Body of pancreas (tissue), 4 donors: ENCODE measurements around the gene COL5A1. TPM values are rescaled to one million over a fixed set of nuclear protein-coding genes. Genes with fewer than 3 reads are reported as not detected.

Experiments used
- ATAC-seq: fragments of 150-250 bp; one replicate; pipeline ENCODE4 v1.9.1; 2016
- DNase-seq, 4 donors: peaks; one replicate each; pipeline ENCODE4 v3.0.0-alpha.2; 2019
- H3K27ac ChIP-seq, 4 donors: fragments of 200-600 bp; sonication (generic); 1 replicate in 3 of 4; 2 replicates in 1 of 4; pipeline versions ENCODE4 v1.5.1 to v1.6.1; 2016 to 2019; ENCODE audit warnings: mild to moderate bottlenecking in 1 of 4, mixed read lengths in 1 of 4, moderate library complexity in 1 of 4
- H3K27me3 ChIP-seq, 2 donors: fragments of 200-600 bp; sonication (generic); one replicate each; pipeline ENCODE4 v1.6.0; 2016; ENCODE audit warnings: mild to moderate bottlenecking in 1 of 2
- H3K36me3 ChIP-seq, 2 donors: fragments of 200-600 bp; sonication (generic); replicated peaks in 1 of 2; 2 replicates each; pipeline ENCODE4 v1.5.1; 2016; ENCODE audit warnings: low read depth in 2 of 2; ENCODE audit not compliant: insufficient read depth in 1 of 2
- H3K4me1 ChIP-seq: fragments of 200-600 bp; sonication (generic); one replicate; pipeline ENCODE4 v1.6.0; 2016
- H3K4me3 ChIP-seq, 2 donors: fragments of 200-600 bp; sonication (generic); 1 replicate in 1 of 2; 2 replicates in 1 of 2; pipeline ENCODE4 v1.5.1; 2016 to 2019
- H3K9me3 ChIP-seq, 3 donors: fragments of 200-600 bp; sonication (generic); 1 replicate in 2 of 3; 2 replicates in 1 of 3; pipeline ENCODE4 v1.5.1; 2016
- CTCF ChIP-seq, 7 experiments: fragments of 450-650 bp in 4 of 7; fragments of 200-600 bp in 3 of 7; sonication (generic) in 3 of 7; IDR thresholded peaks; one replicate each; pipeline ENCODE4 v1.5.1; 2016 to 2019; ENCODE audit warnings: antibody characterized with exemption in 7 of 7
- POLR2A ChIP-seq, 3 donors: fragments of 450-650 bp; IDR thresholded peaks; one replicate each; pipeline ENCODE4 v1.6.1; 2016; ENCODE audit warnings: antibody characterized with exemption in 3 of 3, mild to moderate bottlenecking in 2 of 3
- WGBS, 2 donors: methylation state at CpG; one replicate each; pipeline ENCODE4 v1.1.5; 2017; 5-methylcytosine and 5-hydroxymethylcytosine counted together
- intact Hi-C: fragments of 100-400 bp; cut with DNase I; formaldehyde crosslinking; loops from one replicate; pipeline ENCODE4 v1.15.1; 2023
- total RNA-seq, 2 donors: library from RNA; depleted of rRNA; stranded (reverse); fragments of >200 nt; gene quantifications; one replicate each; pipeline ENCODE4 v1.1.0, GENCODE V29; 2016

COL5A1 gene
- total RNA-seq: 10 to 100 TPM in 1 of 2 donors, 1 to 10 TPM in 1; 7.0 to 14.5 TPM

GRCh38 chr9:134641173-134641989 is at the start of gene COL5A1:
Gene COL5A1, plus strand, starts transcription at chr9:134641803. Its CDS starts 385 bp downstream, at chr9:134642188.
- intact Hi-C loops: no loop called here
- H3K27ac ChIP-seq: peak within 1 kb of the TSS in 2 of 4 donors; percentile 45 to 50
- H3K27me3 ChIP-seq: peaks cover 0 to 7% of the 10 kb centered on the region in 2 donors
- DNase-seq: peak; percentile 68 to 84 (median 77)
- 1 to 2% methylated on average over 36 to 66 of the region's 72 CpGs for WGBS, 2 donors
- ATAC-seq: peak; percentile 82
- peak within 1 kb of the TSS in 1 of 2 donors; percentile 45 for H3K4me3 ChIP-seq
- H3K36me3 ChIP-seq: no peaks in the 10 kb centered on the region
- peaks cover 20% of the 10 kb centered on the region for H3K4me1 ChIP-seq
- H3K9me3 ChIP-seq: no peaks in the 10 kb centered on the region
- peak in 2 of 3 donors; percentile 51 for TF ChIP-seq POLR2A (IDR thresholded peaks at IDR 0.05)
- TF ChIP-seq CTCF (IDR thresholded peaks at IDR 0.05): peak in 1 of 7 experiments; percentile 32

- Histone ChIP-seq H3K4me3 (no peak overlapping the region), H3K4me1 (no peaks in the 10 kb centered on the region), H3K9me3 (no peaks in the 10 kb centered on the region), H3K27ac (peak overlapping the region in 2 of 4 donors; percentile 28 to 47), H3K36me3 (no peaks in the 10 kb centered on the region), H3K27me3 (peaks cover 0 to 3% of the 10 kb centered on the region in 2 donors)
- WGBS, 2 donors: 53 to 63% methylated on average over 12 to 34 of the region's 34 CpGs
- TF ChIP-seq POLR2A (IDR thresholded peaks at IDR 0.05): no peak
- TF ChIP-seq CTCF (IDR thresholded peaks at IDR 0.05): no peak
- DNase-seq (peak in 2 of 4 donors; percentile 22 to 42), ATAC-seq (peak; percentile 42)
- intact Hi-C loops: no loop called here
Observed at GRCh38 chr9:134592018-134592818, 49.4 kb upstream of the COL5A1 start.

- Histone ChIP-seq H3K27ac (no peak overlapping the region), H3K9me3 (no peaks in the 10 kb centered on the region), H3K4me1 (no peaks in the 10 kb centered on the region), H3K27me3 (peaks cover 0 to 3% of the 10 kb centered on the region in 2 donors), H3K36me3 (no peaks in the 10 kb centered on the region), H3K4me3 (no peak overlapping the region)
- ATAC-seq (no peak), DNase-seq (no peak)
- 63 to 77% methylated on average over 5 to 9 of the region's 9 CpGs for WGBS, 2 donors
- TF ChIP-seq POLR2A (IDR thresholded peaks at IDR 0.05) (no peak), CTCF (IDR thresholded peaks at IDR 0.05) (no peak)
- intact Hi-C loops: no loop called here
Observed at GRCh38 chr9:134592819-134593200, 48.8 kb upstream of the COL5A1 start.

- Histone ChIP-seq H3K9me3 (no peaks in the 10 kb centered on the region), H3K27ac (no peak overlapping the region), H3K27me3 (peaks cover 0 to 3% of the 10 kb centered on the region in 2 donors), H3K36me3 (no peaks in the 10 kb centered on the region), H3K4me3 (no peak overlapping the region), H3K4me1 (no peaks in the 10 kb centered on the region)
- ATAC-seq (no peak), DNase-seq (no peak)
- intact Hi-C loops: no loop called here
- TF ChIP-seq POLR2A (IDR thresholded peaks at IDR 0.05) (no peak), CTCF (IDR thresholded peaks at IDR 0.05) (no peak)
- WGBS, 2 donors: 48 to 52% methylated on average over 25 of the region's 25 CpGs
Observed at GRCh38 chr9:134593286-134594077, 48.1 kb upstream of the COL5A1 start.
